Posterior cingulate gyrus (tissue), 11 donors: ENCODE data around the gene PRKCQ.

Experiments used
- DNase-seq, 10 donors: peaks; one replicate each; pipeline versions ENCODE4 v3.0.0 to v3.0.0-alpha.2; 2020 to 2021; ENCODE audit warnings: mixed read lengths in 3 of 10
- intact Hi-C: fragments of 100-400 bp; cut with DNase I; formaldehyde crosslinking; loops from one replicate; pipeline ENCODE4 v1.15.1; 2023

Gene PRKCQ

DNA sequence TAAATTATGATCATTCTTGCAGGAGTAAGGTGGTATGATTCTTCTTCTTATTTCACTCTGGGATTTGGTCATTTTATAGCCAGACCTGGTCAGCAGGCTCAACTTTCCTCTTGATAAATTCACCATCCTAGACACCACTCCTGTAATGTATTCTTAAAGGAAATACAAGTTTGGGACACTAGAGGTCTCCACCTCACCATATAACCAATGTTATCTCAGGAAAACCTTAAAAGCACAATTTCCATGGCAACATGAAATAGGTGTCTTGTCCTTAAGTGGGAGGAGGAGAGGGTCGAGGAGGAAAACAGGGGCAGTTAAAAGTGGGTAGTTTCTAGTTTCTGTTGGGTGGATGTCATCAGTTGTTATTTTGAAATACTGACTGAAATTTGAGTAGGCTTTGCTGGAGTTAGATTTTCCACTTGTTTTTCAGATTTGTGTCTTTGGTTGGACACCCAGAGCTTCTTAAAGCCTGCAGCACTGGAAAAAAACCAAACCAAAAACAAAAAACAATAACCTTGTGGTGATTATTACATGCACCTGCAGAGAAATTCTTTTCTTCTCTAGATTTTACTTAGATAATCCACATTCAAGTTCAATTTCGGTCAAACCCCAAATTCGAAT lies 163.1 kb downstream of the PRKCQ start:
- intact Hi-C loops: loop anchor here (1.0 to 5.0 kb wide), 2 partner anchors 250 to 1000 kb away; no protein-coding TSS in a partner anchor
- no peak for DNase-seq

DNA sequence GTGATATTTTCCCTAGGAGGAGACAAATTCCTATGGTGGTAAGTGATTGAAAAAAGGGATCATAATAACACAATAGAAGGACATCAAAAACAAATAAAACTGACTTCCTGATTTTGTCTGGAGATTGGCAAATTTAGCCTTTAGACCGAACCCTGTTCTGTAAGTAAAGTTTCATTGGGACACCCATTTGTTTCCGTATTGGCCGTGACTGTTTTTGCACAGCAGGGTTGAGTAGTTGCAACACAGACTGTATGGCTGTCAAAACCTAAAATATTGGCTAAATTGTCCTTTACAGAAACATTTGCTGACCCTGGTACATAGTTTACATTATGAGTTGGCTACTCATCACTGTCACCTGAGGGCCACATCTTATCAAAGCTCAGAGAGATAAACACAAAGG lies 168.6 kb downstream of the PRKCQ start:
- no peak for DNase-seq
- intact Hi-C loops: no loop called here

DNA sequence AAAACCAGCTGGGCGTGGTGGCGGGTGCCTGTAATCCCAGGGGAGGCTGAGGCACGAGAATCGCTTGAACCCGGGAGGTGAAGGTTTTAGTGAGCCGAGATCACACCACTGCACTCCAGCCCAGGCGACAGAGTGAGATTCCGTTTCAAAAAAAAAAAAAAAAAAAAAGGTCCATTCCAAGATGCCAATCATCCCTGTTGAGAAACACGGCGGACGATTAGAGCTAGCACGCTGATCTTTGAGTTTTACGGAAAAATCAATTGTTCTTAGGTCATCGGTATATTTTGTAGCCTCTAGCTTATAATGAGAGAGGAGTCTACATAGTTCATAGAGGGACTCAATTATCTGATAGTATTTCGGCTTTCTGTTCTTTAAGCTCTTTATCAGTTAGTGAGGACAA lies 169.2 kb downstream of the PRKCQ start:
- no peak for DNase-seq
- intact Hi-C loops: no loop called here

DNA sequence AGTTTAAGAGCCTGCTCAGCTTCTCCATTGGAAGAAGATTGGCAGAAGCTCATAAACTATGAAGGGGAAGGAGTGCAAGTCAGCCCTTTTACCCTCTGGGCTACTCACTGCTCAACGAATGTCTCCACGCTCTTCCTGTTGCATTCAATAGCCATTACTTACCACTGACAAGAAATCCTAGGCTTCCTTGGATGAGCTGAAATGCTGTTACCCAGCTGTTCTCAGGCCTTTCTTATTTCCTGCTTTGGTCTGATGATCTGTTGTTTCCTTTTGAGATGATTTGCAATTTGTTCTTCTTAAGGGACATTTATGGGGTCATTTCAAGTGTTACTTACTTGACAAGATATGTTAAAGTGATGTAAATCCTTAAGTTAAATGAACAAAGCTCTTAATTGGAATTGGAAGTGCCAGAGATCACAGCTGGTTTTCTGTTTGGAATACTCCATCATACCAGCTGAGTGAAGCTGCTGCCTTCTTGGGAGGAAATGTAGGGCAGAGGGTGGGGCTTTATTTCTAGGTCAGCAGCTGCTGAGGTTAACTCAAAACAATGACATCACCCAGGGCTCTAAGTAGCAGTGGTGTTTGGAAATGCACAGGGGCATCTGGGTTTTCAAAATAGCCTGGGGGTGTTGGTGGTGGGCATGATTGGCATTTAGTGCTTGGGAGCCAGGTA lies 170.0 kb downstream of the PRKCQ start:
- intact Hi-C loops: no loop called here
- no peak for DNase-seq

DNA sequence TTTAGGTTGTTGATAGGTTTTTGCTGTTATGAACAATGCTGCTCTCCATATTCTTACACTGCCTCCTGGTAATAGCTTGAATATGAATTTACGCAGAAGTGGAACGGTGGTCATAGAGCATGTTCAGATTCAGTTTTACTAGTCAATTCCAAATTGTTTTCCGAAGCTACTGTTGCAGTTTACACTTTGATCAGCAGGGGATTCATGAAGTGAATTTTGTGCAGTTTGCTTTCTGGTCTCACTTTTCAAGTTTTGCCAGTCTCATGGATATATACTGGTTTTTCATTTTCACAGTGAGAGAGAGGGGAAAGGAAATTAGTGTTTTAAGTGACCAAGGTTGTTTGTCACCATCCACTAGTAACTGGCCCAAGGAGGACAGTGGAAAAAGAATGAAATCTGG lies 171.3 kb downstream of the PRKCQ start:
- intact Hi-C loops: no loop called here
- no peak for DNase-seq

DNA sequence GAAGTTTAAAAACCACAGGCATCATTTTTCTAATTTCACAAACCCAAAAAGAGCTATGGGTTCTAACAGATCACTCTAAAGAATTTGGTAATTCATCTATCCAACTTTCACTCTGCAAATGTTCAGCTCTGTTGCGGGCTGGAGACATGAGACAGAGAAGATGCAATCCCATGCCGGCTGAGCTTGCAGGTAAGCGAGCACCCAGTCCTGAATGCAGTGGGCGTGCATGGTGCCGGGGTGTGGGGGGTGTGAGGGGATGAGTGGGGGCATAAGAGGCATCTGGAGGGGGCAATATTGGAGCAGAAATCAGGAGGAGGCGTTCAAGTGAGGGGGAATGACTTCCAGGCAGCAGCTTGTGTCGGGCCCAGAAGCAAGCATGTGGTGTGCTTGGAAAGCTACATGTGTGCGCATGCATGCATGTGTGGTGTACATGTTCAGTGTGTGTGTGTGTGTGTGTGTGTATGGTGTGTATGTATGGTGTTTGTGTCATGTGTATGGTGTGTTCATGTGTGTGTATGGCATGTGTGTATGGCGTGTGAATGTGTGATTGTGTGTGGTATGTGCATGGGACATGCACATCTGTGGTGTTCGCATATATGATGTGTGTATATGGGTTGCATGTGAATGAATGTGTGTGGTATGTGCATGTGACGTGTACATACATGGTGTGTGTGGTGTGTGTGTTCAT lies 172.9 kb downstream of the PRKCQ start:
- DNase-seq: no peak
- intact Hi-C loops: no loop called here

DNA sequence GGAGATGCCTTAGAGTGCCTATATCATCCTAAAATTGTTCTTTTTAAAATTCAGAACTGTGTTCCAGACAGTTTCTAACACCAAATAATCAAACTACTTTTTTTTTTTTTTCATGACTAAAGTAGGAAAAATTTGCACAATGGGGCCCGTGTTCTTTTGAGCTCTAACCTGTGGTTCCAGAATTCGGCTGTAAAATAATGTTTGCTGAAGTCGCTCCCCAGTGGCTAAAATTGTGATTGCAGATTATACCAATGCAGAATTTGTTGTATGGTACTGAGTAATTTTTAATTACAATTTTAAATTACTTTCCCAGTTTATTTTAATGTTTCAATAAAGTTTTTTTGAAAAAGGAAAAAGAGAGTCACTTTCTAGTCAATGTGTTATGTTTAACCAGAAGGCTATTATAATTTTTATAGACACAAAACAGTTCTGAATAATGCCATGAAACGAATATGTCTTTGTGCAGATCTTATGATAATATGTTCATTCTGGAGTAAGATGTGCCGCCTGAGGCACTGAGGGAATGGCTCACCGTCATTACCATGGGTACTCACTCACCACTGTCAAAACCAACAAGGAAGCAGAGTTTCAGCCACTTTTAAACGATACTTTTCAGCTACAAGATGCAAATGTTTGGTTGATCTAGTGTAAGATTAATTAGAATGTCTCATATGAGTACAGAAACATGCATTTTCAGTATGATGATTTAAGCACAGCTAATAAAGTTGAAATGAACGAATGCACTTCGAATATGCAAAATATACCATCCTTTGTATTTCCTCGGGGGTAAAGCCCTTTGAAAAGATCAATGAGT lies 173.6 kb downstream of the PRKCQ start:
- DNase-seq: no peak

DNA sequence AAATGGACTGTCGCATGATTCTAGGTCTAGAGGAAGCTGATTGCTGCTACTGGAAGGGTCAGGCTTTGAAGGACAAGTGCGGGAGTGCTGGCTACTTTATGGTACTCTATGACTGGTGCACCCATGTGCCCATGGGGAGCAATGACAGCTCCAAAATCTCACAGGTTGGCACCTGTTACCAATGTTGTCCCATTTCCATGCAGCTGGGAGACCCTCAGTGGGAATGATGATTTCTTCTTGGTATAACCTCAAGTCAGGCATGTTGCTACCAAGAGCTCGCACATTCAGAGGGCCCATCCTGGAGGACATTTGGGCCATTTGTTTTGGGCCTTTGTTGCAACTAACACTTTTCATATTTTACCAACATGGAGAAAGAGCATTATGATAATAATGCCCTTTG lies 174.4 kb downstream of the PRKCQ start:
- intact Hi-C loops: no loop called here
- no peak for DNase-seq

More for the DNA sequence above, 173.6 kb downstream of the PRKCQ start:
- intact Hi-C loops: no loop called here

DNA sequence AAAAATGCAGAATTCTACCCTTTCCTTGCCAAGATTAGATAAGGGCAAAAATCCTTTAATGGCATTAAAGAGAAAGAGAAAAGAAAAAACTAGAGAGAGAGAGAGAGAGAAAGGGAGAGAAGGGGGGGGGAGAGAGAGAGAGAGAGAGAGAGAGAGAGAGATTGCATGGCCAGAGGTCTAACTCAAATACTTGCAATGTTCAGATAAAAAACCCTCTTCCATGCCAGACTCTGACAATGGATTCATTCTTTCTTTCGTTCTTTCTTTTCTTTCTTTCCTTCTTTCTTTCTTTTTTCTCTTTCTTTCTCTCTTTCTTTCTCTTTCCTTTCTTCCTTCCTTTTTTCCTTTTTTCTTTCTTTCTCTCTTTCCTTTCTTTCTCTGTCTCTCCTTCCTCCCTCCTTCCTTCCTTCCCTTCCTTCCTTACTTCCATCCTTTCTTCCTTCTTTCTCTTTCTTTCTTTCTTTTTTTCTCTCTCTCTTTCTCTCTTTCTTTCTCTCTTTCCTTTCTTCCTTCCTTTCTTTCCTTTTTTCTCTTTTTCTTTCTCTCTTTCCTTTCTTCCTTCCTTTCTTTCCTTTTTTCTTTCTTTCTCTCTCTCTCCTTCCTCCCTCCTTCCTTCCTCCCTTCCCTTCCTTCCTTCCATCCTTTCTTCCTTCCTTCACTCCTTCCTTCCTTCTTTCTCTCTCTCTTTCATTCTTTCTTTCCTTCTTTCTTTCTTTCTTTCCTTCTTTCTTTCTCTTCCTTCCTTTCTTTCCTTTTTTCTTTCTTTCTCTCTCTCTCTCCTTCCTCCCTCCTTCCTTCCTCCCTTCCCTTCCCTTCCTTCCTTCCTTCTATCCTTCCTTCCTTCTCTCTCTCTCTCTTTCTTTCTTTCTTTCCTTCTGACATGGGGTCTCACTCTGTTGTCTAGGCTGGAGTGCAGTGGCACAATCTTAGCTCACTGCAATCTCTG lies 175.7 kb downstream of the PRKCQ start:
- intact Hi-C loops: loop anchor here (5.0 kb wide), 3 partner anchors 317 to 457 kb away; partner anchors contain the start of gene RBM17
- DNase-seq: no peak

DNA sequence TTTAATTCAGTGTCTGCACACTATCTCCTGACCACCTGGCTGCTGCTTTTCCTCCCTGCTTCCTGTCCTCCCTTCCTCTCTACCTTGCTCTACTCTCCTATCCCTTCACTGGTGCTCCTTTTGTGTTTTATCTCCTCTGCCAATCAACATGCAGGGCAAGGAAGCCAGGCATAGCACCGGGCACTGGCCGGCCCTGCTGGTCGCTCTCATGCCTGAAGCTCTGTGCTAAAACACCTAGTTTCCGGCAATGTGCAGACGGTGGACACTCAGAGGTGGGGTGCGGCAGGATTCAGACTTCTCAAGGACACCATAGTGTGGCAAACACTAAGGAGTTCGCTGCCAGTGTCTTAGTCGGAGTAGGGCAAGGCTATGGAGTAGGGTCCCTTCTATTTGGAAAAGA lies 177.1 kb downstream of the PRKCQ start:
- intact Hi-C loops: loop anchor here (2.0 to 5.0 kb wide), 4 partner anchors 294 to 456 kb away; partner anchors contain the start of gene RBM17
- DNase-seq: peak in 1 of 10 donors; percentile 66

DNA sequence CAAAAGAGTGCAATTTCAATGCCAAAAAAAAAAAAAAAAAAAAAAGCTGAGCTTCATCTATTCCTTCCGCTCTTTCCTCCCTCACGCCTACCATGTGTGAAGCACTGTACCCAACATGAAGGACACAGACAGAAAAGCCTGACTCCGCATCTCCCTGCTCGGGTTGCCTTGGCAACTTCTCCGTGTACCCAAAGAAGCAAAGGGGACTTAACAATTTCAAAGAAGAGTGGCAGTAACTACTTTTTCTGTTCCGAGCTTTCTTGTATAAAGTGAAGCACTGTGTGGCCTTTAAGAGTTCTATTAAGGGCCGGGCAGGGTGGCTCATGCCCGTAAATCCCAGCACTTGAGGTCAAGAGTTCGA lies 177.7 kb downstream of the PRKCQ start:
- DNase-seq: peak in 6 of 10 donors; percentile 27 to 91 (median 44)
- intact Hi-C loops: loop anchor here (2.0 to 5.0 kb wide), 4 partner anchors 294 to 455 kb away; partner anchors contain the start of gene RBM17

DNA sequence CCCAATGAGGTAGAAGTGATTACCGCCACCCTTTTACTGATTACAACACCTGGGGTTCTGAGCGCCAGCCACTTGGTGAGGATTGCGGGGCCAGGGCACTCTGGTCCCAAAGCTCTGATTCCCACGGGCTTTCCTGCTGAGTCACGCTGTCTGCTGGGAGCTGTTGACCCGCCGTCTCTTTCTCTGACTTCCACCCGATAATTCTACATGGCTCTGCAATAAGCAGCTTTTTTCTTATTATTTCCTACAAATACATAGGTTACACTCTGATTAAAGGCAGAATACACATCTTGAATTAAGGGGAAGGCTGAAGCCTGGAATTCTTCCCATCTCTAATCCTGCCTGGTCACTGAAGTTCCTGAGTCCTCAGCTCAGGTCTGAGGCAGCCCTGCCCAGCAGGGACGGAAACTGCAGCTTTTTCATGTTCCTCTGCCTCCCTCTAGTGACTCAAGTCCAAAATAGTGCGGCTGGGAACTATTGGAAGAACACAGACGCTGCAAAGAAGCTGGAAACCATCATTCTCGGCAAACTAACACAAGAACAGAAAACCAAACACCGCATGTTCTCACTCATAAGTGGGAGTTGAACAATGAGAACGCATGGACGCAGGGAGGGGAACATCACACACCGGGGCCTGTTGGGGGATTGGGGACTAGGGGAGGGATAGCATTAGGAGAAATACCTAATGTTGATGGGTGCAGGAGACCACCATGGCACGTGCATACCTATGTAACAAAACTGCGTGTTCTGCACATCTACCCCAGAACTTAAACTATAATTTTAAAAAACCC lies 178.3 kb downstream of the PRKCQ start:
- peak; percentile 57 to 96 (median 72) for DNase-seq
- intact Hi-C loops: loop anchor here (2.0 to 5.0 kb wide), 5 partner anchors 199 to 454 kb away; partner anchors contain the start of genes PFKFB3 and RBM17

DNA sequence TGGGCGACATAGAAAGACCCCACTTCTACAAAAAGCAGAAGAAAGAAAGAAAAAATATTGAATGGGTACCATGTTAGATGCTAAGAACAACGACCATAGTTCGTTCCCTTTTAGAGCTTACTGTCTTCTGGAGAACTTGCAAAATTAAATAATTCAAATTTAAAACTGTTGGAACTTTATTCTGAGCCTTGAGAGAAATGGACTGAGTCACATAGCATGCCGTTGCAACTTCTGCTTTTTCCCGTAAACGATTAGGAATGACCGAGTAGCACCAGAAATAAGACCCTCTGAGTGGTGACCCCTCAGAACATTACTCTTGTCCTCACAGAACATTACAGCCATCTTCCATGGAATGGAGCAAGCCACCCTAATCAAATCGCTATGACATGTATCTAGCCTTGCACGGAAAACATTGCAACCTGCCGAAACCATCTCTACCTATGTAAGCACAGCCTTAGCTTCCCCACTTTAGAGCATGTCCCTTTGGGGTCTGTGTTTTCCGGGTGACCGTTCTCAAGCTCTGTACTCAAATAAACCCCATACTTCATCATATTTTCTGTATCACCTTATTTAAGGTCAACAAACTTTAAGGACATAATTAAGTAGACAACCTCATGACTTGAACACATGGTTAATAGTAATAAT lies 179.1 kb downstream of the PRKCQ start:
- intact Hi-C loops: loop anchor here (2.0 to 5.0 kb wide), 4 partner anchors 198 to 454 kb away; partner anchors contain the start of genes PFKFB3 and RBM17

DNA sequence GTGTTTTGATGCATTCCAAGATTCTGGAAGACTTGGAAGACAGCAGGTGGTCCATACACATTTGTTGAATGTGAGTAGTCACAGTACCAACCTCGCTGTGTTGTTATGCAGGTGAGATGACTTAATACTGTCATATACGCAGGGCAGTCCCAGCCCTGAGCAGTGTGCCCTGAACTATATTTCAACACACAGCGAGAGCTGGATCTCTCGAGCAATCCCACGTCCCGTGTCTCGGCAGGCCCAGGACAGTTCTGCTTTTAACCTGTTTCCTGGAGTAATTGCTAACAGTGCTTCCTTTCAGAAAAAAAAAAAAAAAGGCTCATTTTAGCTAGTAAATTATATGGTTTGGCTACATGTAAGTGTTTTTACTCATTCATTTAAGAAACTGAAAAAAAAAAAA lies 179.7 kb downstream of the PRKCQ start:
- intact Hi-C loops: loop anchor here (2.0 to 5.0 kb wide), 4 partner anchors 198 to 453 kb away; partner anchors contain the start of genes PFKFB3 and RBM17
- peak in 1 of 10 donors; percentile 84 for DNase-seq

More for the DNA sequence above, 179.1 kb downstream of the PRKCQ start:
- no peak for DNase-seq

DNA sequence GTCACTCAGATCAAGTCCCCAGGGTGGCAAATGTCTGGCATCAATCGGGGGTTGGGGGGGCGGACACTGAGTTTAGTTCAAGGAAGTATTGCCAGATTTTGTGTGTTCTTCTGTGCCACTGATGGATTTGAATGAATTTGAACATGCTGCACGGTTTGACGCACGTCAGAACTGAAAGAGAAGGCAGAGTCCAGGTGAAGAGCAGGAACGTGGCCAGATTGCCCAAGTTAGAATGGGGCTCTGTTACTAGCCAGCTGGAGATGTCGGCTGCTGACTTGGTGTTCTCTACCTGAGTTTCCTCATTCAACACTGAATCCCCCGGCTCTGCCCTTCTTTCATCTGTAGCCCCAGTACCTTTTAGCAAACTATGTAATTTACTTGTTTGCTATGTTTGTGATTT lies 180.2 kb downstream of the PRKCQ start:
- no peak for DNase-seq
- intact Hi-C loops: loop anchor here (2.0 to 5.0 kb wide), 4 partner anchors 197 to 453 kb away; partner anchors contain the start of genes PFKFB3 and RBM17

DNA sequence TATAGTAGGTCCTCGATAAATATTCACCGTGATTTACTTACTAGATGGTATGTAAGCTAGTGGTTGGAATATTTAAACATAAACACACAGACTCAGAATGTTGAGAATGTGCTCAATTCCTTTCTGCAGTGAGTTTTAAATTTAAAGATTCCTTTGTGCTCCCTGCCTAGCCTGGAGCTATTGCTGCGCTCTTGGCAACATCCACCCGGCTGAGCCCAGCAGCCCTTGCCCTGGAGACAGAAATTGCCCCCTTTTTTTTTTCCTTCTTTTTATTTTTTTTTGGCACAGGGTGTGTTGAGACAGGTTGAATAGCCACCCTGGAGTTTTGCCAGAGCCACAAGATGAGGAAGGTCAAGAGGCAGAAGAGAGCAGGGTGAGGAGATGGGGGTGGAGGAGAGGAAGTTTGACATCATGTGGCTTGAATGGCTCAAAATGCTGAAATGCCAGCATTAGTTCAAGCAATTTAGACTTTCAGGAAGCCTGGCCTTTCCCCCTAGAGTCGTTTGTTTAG lies 180.8 kb downstream of the PRKCQ start:
- intact Hi-C loops: no loop called here
- peak in 2 of 10 donors; percentile 37 to 63 for DNase-seq

DNA sequence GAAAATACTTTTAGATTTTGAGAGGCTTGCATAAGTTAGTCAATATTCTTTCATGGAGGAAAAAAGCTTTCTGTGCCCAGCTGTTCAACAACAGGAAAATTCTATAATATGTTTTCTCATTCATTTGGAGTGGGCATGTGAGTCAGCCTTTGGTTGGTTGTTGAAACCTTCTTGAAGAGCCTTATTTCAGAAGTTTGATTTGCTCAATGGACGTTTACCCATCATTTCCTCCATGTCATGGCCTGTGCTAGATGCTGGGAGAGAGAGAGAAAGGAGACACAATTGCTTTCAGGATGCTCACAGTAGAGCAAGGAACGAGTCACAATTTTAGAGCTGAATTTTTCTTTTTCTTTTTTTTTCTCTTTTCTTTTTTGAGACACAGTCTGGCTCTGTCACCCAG lies 181.7 kb downstream of the PRKCQ start:
- intact Hi-C loops: no loop called here
- DNase-seq: no peak

DNA sequence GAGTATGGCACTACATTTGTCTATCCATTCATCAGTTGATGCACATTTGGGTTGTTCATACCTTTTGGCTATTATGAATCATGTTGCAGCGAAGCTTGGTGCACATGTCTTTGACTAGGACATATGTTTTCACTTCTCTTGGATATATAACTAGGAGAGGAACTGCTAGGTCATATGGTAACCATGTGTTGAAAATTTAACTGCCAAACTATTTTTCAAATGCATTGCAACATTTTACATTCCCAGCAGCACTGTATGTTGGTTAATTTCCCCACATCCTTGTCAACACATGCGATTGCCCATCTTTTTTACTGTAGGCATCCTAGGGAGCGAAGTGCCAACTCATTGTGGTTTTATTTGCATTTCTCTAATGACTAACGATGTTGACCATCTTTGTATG lies 183.4 kb downstream of the PRKCQ start:
- intact Hi-C loops: no loop called here
- no peak for DNase-seq
